PFSK-1 (cell line): Measurements from ENCODE around the gene OPRD1.

ENCODE experiments used
- SIN3A ChIP-seq: IDR thresholded peaks from 2 replicates; pipeline ENCODE4 v1.6.1; 2012; ENCODE audit warnings: mild to moderate bottlenecking, low read length, moderate library complexity, borderline replicate concordance; ENCODE audit not compliant: insufficient read depth
- TAF1 ChIP-seq: IDR thresholded peaks from 2 replicates; pipeline ENCODE4 v1.6.1; 2012; ENCODE audit warnings: low read length, control low read depth, borderline replicate concordance; ENCODE audit not compliant: insufficient read depth
- TF ChIP-seq, protein P1 (sequence below), 2 experiments: IDR thresholded peaks; 2 replicates each; pipeline versions ENCODE4 v1.6.1 to v1.8.0; 2011 to 2012; ENCODE audit warnings: low read depth in 2 of 2, low read length in 2 of 2, control low read depth in 1 of 2, inconsistent platforms in 1 of 2, mild to moderate bottlenecking in 1 of 2, moderate library complexity in 1 of 2; ENCODE audit not compliant: insufficient read depth in 1 of 2

DNA sequence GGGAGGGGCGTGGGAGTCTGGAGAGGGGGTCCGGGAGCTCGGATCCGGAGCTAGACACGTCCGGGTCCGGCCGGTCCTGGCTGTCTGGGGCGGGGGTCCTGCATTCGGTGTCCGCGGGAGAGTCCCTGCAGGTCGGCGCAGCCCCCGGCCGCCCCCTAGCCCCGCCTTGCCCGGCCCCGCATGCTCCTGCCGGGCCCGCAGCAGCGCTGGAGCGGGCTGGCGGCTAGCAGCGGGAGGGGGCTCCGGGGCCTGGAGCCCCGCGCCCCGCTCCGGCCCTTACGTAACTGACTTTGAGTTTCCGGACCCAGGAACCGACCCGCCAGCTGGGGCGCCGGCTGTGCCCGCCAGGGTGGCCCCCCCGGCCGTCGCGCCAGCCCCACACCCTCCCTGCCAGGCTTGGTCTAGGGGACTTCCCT is 75.5 kb downstream of the OPRD1 start:
- no peak for TF ChIP-seq TAF1
- TF ChIP-seq, protein P1, sequence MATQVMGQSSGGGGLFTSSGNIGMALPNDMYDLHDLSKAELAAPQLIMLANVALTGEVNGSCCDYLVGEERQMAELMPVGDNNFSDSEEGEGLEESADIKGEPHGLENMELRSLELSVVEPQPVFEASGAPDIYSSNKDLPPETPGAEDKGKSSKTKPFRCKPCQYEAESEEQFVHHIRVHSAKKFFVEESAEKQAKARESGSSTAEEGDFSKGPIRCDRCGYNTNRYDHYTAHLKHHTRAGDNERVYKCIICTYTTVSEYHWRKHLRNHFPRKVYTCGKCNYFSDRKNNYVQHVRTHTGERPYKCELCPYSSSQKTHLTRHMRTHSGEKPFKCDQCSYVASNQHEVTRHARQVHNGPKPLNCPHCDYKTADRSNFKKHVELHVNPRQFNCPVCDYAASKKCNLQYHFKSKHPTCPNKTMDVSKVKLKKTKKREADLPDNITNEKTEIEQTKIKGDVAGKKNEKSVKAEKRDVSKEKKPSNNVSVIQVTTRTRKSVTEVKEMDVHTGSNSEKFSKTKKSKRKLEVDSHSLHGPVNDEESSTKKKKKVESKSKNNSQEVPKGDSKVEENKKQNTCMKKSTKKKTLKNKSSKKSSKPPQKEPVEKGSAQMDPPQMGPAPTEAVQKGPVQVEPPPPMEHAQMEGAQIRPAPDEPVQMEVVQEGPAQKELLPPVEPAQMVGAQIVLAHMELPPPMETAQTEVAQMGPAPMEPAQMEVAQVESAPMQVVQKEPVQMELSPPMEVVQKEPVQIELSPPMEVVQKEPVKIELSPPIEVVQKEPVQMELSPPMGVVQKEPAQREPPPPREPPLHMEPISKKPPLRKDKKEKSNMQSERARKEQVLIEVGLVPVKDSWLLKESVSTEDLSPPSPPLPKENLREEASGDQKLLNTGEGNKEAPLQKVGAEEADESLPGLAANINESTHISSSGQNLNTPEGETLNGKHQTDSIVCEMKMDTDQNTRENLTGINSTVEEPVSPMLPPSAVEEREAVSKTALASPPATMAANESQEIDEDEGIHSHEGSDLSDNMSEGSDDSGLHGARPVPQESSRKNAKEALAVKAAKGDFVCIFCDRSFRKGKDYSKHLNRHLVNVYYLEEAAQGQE (IDR thresholded peaks at IDR 0.05; ENCODE audit: insufficient read depth in 1 of 2, low read depth in 2 of 2, low read length in 2 of 2): no peak
- TF ChIP-seq SIN3A: no peak
